DND-41 (cell line): ENCODE measurements around the gene DTNB.
"Not testable (repeated sequence)": the region's sequence is repeated elsewhere in the genome, so short reads cannot be mapped to it uniquely, and the experiment has no call there.

ENCODE experiments used
- ATAC-seq: fragments of 200-7000 bp; cut with Tn5 transposase; 3 replicates; pipeline ENCODE4 v1.9.1; 2021; ENCODE audit warnings: low read depth; ENCODE audit not compliant: insufficient read depth
- DNase-seq: peaks from one replicate; pipeline ENCODE4 v3.0.0-alpha.2; 2020
- H2AFZ ChIP-seq: 2 replicates; pipeline ENCODE4 v1.6.0; 2012; ENCODE audit warnings: low read depth, low read length
- H3K27ac ChIP-seq: 2 replicates; pipeline ENCODE4 v1.5.1; 2012; ENCODE audit warnings: low read length, inconsistent platforms
- H3K27me3 ChIP-seq: fragments of 200-600 bp; sonication (generic); 2 replicates; pipeline ENCODE4 v1.6.0; 2012; ENCODE audit warnings: low read length, mild to moderate bottlenecking, inconsistent platforms; ENCODE audit not compliant: insufficient read depth, poor library complexity
- H3K36me3 ChIP-seq: 2 replicates; pipeline ENCODE4 v1.5.1; 2012; ENCODE audit warnings: low read length, inconsistent platforms; ENCODE audit not compliant: insufficient read depth
- H3K4me1 ChIP-seq: 2 replicates; pipeline ENCODE4 v1.5.1; 2012; ENCODE audit warnings: mild to moderate bottlenecking, low read length; ENCODE audit not compliant: insufficient read depth
- H3K4me2 ChIP-seq: 2 replicates; pipeline ENCODE4 v1.6.0; 2012; ENCODE audit warnings: mild to moderate bottlenecking, moderate library complexity, low read length, inconsistent platforms; ENCODE audit not compliant: insufficient read depth
- H3K4me3 ChIP-seq, 2 experiments: fragments of 200-600 bp in 1 of 2; shearing (Covaris generic) in 1 of 2; 2 replicates each; pipeline ENCODE4 v1.5.1; 2012 to 2016; ENCODE audit warnings: inconsistent platforms in 2 of 2, low read length in 2 of 2, mild to moderate bottlenecking in 2 of 2, low read depth in 1 of 2, moderate library complexity in 1 of 2
- H3K79me2 ChIP-seq: 2 replicates; pipeline ENCODE4 v1.6.0; 2012; ENCODE audit warnings: low read length, inconsistent platforms; ENCODE audit not compliant: insufficient read depth
- H3K9ac ChIP-seq: 2 replicates; pipeline ENCODE4 v1.6.0; 2012; ENCODE audit warnings: low read depth, mild to moderate bottlenecking, inconsistent platforms, low read length, moderate library complexity
- H3K9me3 ChIP-seq: 2 replicates; pipeline ENCODE4 v1.5.1; 2012; ENCODE audit warnings: low read length, moderate library complexity, mild to moderate bottlenecking, inconsistent platforms; ENCODE audit not compliant: insufficient read depth, severe bottlenecking
- H4K20me1 ChIP-seq: 2 replicates; pipeline ENCODE4 v1.6.0; 2012; ENCODE audit warnings: low read length; ENCODE audit not compliant: insufficient read depth
- EZH2 ChIP-seq: IDR thresholded peaks from 3 replicates; pipeline ENCODE4 v1.6.1; 2012; ENCODE audit warnings: borderline replicate concordance, low read depth, mild to moderate bottlenecking, moderate library complexity, low read length, inconsistent platforms; ENCODE audit not compliant: severe bottlenecking
- TF ChIP-seq, protein P1 (sequence below): IDR thresholded peaks from 2 replicates; pipeline ENCODE4 v1.5.1; 2012; ENCODE audit warnings: borderline replicate concordance, low read length, moderate library complexity, mild to moderate bottlenecking; ENCODE audit not compliant: poor library complexity, severe bottlenecking; ENCODE audit errors: extremely low read depth

DTNB gene

DNA sequence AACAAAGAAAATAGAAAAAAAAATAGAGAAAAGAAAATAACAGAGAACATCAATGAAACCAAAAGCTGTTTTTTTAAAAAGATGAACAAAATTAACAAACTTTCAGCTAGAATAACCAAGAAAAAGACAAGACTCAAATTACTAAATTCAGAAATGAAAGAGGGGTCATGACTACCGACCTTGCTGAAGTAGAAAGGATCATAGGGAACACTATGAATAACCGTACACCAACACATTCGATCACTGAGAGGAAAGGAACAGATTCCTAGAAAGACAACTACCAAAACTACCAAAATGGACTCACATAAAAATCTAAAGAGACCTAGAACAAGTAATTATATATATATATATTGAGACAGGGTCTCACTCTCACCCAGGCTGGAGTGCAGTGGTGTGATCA is 37.4 kb upstream of the DTNB start:
- H3K4me1 ChIP-seq: no peaks in the 10 kb centered on the region
- no peaks in the 10 kb centered on the region for H3K27me3 ChIP-seq
- H3K27ac ChIP-seq: no peak overlapping the region
- DNase-seq (no peak), ATAC-seq (no peak)
- H3K4me3 ChIP-seq: no peak overlapping the region
- no peak overlapping the region for H3K9ac ChIP-seq
- H4K20me1 ChIP-seq: no peaks in the 10 kb centered on the region
- no peaks in the 10 kb centered on the region for H3K79me2 ChIP-seq
- no peak for TF ChIP-seq EZH2
- TF ChIP-seq, protein P1, sequence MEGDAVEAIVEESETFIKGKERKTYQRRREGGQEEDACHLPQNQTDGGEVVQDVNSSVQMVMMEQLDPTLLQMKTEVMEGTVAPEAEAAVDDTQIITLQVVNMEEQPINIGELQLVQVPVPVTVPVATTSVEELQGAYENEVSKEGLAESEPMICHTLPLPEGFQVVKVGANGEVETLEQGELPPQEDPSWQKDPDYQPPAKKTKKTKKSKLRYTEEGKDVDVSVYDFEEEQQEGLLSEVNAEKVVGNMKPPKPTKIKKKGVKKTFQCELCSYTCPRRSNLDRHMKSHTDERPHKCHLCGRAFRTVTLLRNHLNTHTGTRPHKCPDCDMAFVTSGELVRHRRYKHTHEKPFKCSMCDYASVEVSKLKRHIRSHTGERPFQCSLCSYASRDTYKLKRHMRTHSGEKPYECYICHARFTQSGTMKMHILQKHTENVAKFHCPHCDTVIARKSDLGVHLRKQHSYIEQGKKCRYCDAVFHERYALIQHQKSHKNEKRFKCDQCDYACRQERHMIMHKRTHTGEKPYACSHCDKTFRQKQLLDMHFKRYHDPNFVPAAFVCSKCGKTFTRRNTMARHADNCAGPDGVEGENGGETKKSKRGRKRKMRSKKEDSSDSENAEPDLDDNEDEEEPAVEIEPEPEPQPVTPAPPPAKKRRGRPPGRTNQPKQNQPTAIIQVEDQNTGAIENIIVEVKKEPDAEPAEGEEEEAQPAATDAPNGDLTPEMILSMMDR: no peak
- no peaks in the 10 kb centered on the region for H3K9me3 ChIP-seq
- H3K36me3 ChIP-seq: no peaks in the 10 kb centered on the region
- H3K4me2 ChIP-seq: no peak overlapping the region
- no peak overlapping the region for H2AFZ ChIP-seq

GRCh38 chr2:25709349-25709748 is 36.0 kb upstream of the DTNB start:
- ATAC-seq: no peak
- Histone ChIP-seq H3K79me2 (no peaks in the 10 kb centered on the region), H4K20me1 (no peaks in the 10 kb centered on the region), H3K4me2 (no peak overlapping the region), H3K4me3 (no peak overlapping the region), H3K9me3 (no peaks in the 10 kb centered on the region), H3K9ac (no peak overlapping the region), H3K27me3 (no peaks in the 10 kb centered on the region), H3K27ac (no peak overlapping the region), H3K4me1 (no peaks in the 10 kb centered on the region), H2AFZ (no peak overlapping the region), H3K36me3 (no peaks in the 10 kb centered on the region)
- DNase-seq: no peak
- TF ChIP-seq EZH2: no peak
- TF ChIP-seq, protein P1: no peak

- no peaks in the 10 kb centered on the region for H4K20me1 ChIP-seq
- H3K4me1 ChIP-seq: no peaks in the 10 kb centered on the region
- ATAC-seq (no peak), DNase-seq (no peak)
- H3K36me3 ChIP-seq: no peaks in the 10 kb centered on the region
- no peaks in the 10 kb centered on the region for H3K27me3 ChIP-seq
- H3K79me2 ChIP-seq: no peaks in the 10 kb centered on the region
- no peak overlapping the region for H3K4me3 ChIP-seq
- H3K4me2 ChIP-seq: no peak overlapping the region
- no peak overlapping the region for H3K27ac ChIP-seq
- no peak for TF ChIP-seq EZH2
- TF ChIP-seq, protein P1: no peak
- no peak overlapping the region for H3K9ac ChIP-seq
- H2AFZ ChIP-seq: no peak overlapping the region
- H3K9me3 ChIP-seq: no peaks in the 10 kb centered on the region
These were observed 34.7 kb upstream of the DTNB start for GRCh38 chr2:25707927-25708590.

DNA sequence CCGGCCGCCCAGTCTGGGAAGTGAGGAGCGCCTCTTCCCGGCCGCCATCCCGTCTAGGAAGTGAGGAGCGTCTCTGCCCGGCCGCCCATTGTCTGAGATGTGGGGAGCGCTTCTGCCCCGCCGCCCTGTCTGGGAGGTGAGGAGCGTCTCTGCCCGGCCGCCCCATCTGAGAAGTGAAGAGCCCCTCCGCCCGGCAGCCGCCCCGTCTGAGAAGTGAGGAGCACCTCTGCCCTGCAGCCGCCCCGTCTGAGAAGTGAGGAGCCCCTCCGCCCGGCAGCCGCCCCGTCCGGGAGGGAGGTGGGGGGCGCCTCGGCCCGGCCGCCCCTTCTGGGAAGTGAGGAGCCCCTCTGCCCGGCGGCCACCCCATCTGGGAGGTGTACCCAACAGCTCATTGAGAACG is 32.2 kb upstream of the DTNB start:
- not testable (repeated sequence) for H3K27ac ChIP-seq, H3K36me3 ChIP-seq, H3K9ac ChIP-seq, DNase-seq, H3K4me3 ChIP-seq, H4K20me1 ChIP-seq, H3K79me2 ChIP-seq, H3K4me1 ChIP-seq, H3K27me3 ChIP-seq, H3K4me2 ChIP-seq, H3K9me3 ChIP-seq, H2AFZ ChIP-seq, ATAC-seq
